ENCODE measurements around the gene ACSM6.
"Not testable (repeated sequence)": the region's sequence is repeated elsewhere in the genome, so short reads cannot be mapped to it uniquely, and the experiment has no call there.

The ACSM6 gene

DNA sequence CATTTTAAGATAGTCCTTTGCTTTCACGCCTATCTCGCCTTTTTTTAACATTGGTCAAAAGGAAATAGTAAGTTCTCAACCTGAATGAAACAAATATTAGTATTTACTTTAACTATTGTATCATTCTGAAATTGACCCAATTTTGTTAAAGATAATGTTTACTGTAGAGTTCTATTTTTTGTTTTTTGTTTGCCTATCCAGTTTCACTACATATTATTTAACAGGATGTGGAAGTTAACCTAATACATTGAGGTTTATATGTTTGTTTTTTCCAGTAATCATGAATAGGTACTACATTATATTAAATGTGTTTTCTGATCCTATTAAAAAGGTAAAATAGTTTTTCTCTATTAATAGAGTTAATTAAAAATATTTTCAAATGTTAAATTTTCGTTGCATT lies 26.5 kb downstream of the ACSM6 start:
- DNase-seq = no peak

DNA sequence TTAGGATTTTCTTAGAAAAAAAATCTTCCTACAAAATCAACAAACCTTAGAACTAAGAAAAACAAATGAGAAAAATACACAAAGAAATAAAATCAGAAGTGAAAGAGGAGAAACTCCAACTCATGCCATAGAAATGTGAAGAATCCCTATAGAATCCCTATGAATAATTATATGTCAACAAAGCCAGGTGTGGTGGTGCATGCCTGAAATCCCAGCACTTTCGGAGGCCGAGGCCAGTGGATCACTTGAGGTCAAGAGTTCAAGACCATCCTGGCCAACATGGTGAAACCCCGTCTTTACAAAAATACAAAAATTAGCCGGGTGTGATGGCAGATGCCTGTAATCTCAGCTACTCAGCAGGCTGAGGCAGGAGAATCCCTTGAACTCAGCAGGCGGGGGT lies 27.1 kb downstream of the ACSM6 start:
- DNase-seq = no peak

DNA sequence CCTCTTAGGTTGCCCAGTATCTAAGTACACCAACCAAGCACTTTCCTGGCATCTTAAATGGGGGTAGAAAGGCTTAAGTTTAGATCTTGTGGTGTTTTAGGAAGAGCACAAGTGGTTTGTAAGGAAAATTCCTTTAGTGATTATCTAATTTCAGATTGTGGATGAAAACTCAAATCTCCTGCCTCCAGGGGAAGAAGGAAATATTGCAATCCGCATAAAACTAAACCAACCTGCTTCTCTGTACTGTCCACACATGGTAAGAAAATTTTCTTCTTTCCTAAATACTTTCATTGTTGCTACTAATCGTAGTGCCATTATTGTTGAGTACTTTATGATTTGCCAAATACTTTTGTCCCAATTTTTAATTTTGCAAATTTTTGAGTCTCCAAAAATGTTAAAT lies 31.1 kb downstream of the ACSM6 start:
- no peak for DNase-seq

DNA sequence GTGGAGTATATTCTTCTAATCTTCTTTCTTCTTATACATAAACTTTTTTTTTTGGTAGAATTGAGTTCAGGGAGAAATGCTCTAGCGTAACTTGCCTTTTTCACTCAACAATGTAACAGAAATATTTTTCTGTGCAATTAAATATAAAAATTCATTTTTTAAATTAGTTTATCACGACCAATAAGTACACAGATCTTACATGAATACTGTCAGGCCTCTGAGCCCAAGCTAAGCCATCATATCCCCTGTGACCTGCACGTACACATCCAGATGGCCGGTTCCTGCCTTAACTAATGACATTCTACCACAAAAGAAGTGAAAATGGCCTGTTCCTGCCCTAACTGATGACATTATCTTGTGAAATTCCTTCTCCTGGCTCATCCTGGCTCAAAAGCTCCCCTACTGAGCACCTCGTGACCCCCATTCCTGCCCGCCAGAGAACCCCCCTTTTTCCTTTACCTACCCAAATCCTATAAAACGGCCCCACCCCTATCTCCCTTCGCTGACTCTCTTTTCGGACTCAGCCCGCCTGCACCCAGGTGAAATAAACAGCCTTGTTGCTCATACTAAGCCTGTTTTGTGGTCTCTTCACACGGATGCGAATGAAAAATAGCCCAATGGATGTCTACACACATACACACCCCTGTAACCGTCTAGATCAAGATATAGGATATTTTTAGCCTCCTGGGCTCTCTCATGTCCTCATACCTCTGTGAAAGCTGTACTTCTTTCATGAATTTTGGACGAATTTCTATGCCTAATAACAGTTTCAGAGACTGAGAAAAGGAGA lies 35.1 kb downstream of the ACSM6 start:
- not testable (repeated sequence) for DNase-seq

DNA sequence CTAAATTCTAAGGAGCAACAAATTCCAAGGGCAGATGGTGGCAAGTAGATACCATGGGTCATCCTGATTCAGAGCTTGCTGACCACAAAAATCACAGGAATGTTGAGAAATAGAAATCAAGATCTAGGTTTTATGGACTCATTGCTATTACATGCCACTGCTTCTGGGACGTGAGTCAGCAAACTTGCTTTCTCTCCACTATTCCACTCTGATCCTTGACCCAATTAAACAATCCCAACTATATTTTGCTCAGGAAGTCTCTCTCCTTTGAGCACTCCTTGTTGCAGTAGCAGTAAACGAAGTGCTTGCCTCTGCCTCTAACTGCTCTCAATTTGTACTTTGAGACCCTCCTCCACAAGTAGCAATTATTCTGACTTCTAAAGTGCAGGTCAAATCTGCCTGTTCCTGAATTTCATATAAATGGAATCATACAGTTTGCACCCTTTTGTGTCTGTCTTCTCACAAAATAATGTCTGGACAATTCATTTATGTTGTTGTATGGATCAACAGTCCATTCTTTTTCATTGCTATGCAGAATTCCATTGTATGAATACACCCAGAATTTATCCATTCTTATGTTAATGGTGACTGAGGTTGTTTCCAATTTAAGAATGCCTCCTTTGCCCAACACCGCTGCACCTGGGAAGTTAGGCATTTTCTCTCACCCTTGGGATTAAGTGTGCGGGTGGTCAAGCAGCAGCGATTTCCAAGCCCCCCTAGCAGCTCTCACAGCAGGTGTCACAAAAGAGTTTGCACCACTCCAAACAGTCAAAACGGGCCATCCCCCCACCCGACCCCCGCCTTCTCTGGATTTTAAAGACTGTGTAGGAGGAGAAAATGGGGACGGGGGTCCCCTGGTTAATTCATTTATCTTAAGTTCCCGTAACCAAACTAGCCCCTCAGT lies 35.9 kb downstream of the ACSM6 start:
- no peak for DNase-seq

DNA sequence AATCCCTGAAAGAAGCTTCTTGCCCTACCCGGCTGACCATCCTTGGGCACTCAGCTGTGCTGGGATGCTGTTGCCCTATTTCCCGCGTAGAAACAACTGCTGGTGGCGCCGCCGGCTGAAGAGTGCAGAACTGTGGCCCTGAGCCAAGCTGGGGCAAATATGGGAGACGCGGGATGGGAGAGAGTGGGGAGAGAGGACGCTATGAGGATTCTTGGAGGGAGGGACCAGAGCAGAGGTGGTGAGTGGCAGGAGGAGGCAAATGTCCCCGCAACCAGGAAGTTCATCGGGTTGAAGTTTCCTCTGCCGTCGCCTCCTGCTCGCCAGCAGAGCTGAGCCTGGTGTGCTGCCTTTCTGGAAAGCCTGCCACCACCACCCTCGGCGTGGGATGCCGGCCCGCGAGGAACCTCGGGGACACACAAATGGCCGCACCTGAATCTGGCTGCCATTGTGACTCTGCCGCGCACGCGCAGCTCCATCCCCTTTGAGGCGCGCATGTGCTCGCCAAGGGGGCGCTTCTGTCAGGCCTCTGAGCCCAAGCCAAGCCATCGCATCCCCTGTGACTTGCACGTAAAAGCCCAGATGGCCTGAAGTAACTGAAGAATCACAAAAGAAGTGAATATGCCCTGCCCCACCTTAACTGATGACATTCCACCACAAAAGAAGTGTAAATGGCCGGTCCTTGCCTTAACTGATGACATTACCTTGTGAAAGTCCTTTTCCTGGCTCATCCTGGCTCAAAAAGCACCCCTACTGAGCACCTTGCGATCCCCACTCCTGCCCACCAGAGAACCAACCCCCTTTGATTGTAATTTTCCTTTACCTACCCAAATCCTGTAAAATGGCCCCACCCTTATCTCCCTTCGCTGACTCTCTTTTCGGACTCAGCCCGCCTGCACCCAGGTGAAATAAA lies 36.9 kb downstream of the ACSM6 start:
- not testable (repeated sequence) for DNase-seq

DNA sequence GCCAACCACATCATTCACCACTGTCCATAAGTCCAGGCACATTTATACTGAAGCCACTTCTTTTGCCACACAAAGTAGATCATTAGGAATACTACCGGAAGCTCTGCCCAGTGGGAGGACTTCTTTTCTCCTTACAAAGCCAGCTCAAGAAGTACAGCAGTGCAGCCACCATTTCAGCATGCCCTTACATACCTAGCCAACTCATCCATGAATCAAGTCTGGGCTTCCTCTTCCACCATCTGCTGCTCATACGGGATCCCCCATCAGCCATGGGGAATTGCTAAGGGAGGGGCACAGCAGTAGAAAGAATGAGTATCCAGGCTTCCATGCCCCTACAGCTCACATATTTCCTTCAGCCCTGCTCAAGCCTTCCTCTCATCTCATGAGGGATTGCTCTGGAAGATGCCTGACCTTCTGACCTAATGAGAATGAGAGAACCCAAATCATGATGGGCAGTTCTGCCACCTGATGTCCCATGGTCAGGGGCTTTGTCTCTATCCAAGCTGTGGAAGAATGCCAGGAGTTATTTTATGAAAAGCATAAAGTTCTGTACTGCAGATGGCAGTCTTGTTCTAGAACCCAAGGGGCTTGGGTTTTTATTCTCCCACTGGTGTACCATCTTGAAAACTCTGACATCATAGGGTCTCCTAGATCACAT lies 39.5 kb downstream of the ACSM6 start:
- DNase-seq = no peak

DNA sequence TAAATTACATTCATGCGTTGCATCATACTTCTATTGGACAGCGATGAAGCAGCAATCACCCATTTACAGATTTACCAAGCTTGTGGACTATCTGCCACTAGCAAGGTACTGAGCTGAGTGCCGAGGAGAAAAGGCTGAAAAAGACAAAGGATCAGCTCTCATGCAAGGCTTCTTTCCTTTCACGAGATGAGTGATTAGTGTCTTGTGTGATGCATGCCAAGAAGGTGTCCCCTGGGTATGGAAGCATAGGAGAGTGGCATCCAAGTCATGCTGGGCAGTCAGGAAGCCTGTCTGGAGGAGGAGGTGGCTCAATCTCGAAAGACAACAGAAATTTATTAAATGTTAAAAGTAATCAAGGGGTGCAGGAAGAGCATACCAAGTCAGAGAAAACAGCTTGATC lies 40.9 kb downstream of the ACSM6 start:
- DNase-seq = no peak

DNA sequence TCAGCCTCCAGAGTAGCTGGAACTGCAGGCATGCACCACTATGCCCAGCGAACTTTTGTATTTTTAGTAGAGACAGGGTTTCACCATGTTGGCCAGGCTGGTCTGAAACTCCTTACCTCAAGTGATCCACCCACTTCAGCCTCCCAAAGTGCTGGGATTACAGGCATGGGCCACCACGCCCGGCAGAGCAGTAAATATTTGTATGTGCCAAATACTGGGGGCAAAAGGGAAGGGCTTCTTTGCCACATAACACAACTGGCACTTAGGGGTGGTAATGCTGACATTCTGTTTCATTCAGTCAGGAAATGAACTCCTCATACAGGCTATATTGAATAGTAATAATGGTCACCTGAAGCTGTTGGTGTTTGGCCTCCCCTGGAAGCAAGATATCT lies 41.6 kb downstream of the ACSM6 start:
- no peak for DNase-seq

DNA sequence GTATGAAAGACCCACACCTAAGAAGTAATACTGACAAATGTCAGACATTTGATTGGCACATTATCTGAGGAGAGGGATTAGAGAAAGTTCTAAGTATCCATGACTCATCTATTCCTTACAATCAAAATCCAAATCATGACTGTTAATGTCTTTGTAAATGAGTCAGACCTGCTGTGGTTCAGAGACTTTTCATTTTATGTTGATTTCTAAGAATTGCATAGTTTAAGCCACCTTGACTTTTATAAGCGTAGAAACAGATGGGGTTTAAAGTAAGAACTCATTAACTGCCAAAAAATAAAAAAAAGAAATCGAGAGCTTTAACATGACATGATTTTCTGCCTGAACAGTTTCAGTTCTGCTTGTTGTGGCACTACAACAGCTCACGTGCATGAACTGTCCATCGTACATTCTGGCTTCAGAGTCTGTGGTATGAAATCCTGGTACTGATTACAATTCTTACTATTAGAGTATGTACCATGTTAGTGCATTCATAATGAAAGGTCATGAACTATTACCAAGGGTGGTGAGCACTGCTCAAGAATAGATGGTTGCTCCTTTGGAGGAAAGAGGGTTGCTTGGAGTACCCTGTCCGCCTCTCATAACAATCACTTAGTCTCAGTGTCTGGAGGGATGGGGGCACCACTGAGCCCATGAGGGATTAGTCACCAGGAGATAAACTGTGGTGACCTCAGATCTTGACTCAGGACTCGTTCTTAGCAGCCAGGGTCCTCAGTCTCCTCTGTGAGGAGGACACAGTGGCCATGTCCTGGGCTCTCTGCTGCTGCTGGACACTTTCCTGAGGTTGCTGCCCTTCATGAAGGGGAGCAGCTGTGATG lies 42.2 kb downstream of the ACSM6 start:
- no peak for DNase-seq

DNA sequence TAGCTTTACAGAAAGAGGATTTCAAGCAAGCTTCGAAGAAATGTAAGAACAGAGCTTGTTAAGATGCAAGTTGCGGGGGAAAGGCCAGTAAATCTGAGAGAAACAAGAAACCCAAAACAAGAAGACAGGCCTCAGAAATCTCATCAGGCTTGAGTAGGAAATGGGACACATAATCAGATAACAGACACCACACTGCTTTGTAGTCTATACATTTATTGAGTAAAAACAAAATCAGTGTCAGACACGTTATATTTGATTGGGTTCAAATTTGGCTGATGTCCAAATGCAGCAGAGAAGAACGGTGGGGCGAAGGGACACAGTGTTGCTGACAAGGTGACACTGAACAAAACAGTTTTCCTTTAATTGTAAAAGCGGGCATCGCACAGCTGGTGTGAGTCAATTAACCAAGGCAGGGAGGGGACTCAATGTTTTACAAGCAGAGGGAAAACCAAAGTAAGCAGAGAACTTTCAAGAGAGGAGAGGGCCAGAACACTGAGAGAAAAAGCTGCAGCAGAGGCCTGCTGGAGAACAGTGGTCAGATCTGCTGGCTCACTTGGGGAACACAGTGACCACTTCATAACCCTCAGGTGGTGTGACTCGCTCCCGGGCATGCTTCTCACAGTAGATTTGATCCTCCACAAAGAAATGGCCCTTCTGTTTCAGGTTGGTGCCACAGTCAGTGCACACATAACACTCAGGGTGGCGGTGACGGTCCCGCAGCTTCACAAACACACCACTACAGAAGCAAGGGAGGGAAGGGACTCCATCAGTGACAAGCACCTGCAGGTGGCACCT lies 43.5 kb downstream of the ACSM6 start:
- no peak for DNase-seq

DNA sequence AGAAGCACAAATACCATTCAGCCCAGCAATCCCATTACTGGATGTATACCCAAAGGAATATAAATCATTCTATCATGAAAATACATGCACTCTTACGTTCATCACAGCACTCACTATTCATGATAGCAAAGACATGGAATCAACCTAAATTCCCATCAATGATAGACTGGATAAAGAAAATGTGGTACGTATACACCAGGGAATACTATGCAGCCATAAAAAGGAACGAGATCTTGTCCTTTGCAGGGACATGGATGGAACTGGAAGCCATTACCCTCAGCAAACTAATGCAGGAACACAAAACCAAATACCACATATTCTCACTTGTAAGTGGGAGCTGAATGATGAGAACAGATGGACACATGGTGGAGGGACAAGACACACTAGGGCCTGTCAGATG lies 46.1 kb downstream of the ACSM6 start:
- DNase-seq = not testable (repeated sequence)

DNA sequence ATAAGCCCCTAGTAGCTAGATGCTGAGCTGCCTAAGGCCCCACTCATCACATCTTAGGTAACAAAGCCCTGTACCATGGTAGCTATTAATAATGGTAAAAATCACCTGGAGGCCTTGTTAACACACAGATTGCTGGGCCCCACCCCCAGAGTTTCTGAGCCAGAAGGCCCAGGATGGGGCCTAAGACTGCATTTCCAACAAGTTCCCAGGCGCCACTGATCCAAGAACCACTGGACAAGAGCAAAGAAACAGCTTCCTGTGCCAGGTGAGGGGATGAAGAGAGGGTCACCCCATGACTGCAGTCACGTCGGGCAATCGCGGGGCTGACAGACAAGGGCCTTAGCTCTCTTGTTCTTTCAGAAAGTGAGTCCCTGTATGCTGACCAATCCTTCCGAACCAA lies 46.8 kb downstream of the ACSM6 start:
- DNase-seq = no peak

DNA sequence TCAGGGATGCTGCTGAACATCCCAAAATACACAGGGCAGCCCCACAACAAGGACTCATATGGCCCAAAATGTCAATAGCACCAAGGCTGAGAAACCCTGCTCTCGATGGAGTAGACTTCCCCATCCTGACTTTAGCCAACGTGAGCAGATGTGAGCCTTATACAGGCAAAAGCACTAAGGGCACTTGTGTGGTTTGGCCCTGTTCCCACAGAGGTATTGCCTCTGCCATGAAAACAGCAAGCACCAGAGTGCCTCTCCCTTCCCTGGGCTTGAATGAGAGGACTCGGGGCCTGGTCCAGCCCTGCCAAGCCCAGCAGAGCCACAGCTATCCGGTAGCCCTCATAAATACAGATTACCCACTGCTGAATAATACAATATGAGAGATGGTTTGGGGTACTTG lies 47.5 kb downstream of the ACSM6 start:
- no peak for DNase-seq

DNA sequence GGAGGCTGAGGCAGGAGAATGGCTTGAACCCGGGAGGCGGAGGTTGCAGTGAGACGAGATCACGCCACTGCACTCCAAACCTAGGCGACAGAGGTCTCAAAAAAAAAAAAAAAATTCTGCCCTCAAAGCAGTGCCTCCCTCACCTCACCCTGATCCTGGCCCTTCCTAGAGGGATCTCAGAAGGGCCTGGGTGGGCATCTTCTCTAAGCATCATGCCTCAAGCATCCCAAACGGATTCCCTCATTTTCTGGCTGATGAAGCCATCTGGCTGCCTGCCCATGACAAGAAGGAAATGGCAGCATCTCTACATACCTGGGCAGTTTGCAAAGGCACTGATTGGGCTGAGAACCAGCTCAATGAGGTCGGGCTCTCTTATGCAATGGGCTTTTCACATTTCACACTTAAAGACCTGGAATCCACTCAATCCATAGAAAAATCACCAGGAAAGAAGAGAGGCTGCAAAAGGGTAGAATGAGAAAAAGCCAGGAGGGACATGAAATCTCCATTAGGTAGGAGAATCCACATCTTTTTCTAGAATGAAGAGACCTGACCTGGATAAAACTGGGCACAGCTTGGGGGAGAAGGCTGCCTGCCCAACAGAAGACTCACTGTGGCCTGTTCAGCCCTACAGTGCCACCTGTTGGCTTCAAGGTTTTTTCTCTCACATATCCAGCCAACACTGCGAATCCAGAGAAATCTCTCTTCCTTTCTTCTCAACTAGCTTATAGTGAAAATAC lies 48.7 kb downstream of the ACSM6 start:
- no peak for DNase-seq

DNA sequence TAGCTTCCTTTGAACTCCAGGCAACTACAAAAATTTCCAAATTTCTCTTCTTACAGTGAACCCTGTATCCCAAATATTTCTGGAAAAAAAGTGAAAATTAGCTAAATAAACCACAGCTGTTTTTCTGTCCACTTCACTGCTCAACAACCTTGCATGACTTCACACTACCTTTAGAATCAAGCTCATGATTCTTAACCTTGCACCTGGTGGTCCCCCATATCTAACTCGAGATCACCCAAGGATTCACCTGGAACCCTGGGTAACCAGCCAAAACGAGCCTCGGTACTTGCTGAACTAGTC lies 49.2 kb downstream of the ACSM6 start:
- no peak for DNase-seq

DNA sequence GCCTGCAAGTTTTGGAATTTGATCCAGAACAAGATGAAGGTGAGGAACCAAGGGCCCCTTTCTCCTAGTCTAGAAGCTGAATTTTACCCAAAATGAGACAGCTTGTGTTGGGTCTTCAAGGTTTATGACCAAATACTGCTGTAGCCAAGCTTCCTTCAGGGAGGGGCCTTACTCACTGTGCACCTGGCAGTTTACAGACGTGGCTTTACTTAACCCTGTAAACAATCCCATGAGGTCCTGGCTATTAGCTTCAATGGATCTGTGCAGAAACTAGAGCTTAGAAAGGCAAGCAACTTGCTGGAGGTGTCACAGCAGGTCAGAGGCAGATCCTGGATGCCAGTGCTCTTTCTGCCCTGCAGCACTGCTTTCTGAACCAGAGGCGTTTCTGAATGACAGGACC lies 50.1 kb downstream of the ACSM6 start:
- DNase-seq = no peak

DNA sequence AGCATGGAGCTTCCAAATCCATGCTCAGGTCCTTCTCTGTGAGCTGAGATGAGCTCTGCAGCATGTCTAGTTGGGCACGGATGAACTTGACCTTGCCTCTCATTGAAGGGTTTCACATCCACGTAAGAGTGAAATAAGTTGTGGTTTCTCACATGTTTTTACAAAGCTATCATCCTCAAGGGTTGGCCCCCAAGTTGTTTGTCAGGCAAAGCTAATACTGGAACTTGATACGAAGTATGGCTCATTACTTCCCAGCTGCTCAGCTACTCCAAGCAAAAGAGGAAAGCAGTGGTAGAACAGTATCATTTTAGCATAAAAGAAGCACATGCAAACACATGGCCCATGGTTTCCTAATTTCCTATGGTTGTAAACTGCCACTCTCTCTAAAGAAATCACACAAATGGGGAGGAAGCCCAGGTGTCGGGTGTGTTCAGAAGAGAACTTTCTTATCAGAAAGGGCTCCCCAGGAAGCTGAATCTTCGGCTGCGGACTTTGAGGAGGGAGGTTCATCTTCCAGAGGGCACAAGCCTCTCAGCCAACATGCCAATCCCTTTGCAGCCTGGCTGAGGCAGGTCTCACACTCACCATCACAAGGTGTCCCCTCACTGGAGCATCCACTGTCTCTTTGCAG lies 51.5 kb downstream of the ACSM6 start:
- no peak for DNase-seq

DNA sequence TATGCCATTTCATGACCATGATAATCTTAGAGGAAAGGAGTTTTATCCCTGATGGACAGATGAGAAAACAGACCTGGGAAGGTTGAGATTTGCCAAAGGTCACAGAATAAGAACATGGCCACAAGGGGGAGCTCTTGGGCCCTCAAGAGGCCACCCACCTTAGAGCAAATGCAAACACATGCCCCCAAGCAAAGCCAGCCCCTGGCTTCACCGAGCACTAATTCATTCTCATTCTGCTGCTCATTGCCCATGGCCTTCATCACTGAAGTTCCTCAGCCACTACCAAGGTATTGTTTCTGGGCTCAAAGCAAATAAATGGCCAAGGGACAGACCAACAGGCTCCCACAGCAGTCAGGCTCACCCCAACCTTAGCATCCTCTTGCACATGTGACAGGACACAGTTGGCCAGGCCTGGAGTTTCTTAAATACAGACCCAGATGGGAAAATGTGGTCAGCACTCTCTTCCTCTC lies 52.6 kb downstream of the ACSM6 start:
- no peak for DNase-seq

Data from NCI-H187 treated with DMSO at 0.1 percent for 48 hours (cell line).